PFSK-1 (cell line): Measurements from ENCODE around the gene CRLF2.

Source experiments
- POLR2AphosphoS5 ChIP-seq: IDR thresholded peaks from 2 replicates; pipeline ENCODE4 v1.6.1; 2012; ENCODE audit warnings: low read depth, mild to moderate bottlenecking, control low read depth, low read length, moderate library complexity
- REST ChIP-seq, 2 experiments: IDR thresholded peaks; 2 replicates each; pipeline versions ENCODE4 v1.6.1 to v1.8.0; 2011 to 2012; ENCODE audit warnings: low read depth in 2 of 2, low read length in 2 of 2, control low read depth in 1 of 2, inconsistent platforms in 1 of 2, mild to moderate bottlenecking in 1 of 2, moderate library complexity in 1 of 2; ENCODE audit not compliant: insufficient read depth in 1 of 2

- TF ChIP-seq POLR2AphosphoS5 (no peak), REST (IDR thresholded peaks at IDR 0.05; ENCODE audit: insufficient read depth in 1 of 2, low read depth in 2 of 2, low read length in 2 of 2) (no peak)
These were observed 13.8 kb upstream of the CRLF2 start for GRCh38 chrX:1226249-1226648.
